Vagina (tissue), 2 donors: ENCODE data around the gene CNPY3. TPM values are rescaled to one million over a fixed set of nuclear protein-coding genes. Genes with fewer than 3 reads are reported as not detected.

Source experiments
- DNase-seq, 2 donors: peaks; one replicate each; pipeline ENCODE4 v3.0.0-alpha.2; 2017; ENCODE audit errors: extremely low spot score in 2 of 2
- H3K27ac ChIP-seq: fragments of 200-600 bp; sonication (generic); one replicate; pipeline ENCODE4 v1.5.1; 2019
- H3K27me3 ChIP-seq: fragments of 200-600 bp; sonication (generic); one replicate; pipeline ENCODE4 v1.5.1; 2019
- H3K36me3 ChIP-seq, 2 donors: fragments of 200-600 bp; sonication (generic); one replicate each; pipeline ENCODE4 v1.5.1; 2017 to 2019
- H3K4me1 ChIP-seq: fragments of 200-600 bp; sonication (generic); one replicate; pipeline ENCODE4 v1.5.1; 2019
- H3K4me3 ChIP-seq, 2 donors: fragments of 200-600 bp; sonication (generic); 1 replicate in 1 of 2; 2 replicates in 1 of 2; pipeline ENCODE4 v1.5.1; 2016 to 2019
- H3K9me3 ChIP-seq: fragments of 200-600 bp; sonication (generic); one replicate; pipeline ENCODE4 v1.5.1; 2019
- CTCF ChIP-seq, 3 experiments: fragments of 450-650 bp in 2 of 3; fragments of 200-600 bp in 1 of 3; sonication (generic) in 1 of 3; IDR thresholded peaks; one replicate each; pipeline ENCODE4 v1.5.1; 2017 to 2019; ENCODE audit warnings: antibody characterized with exemption in 3 of 3, mild to moderate bottlenecking in 2 of 3, moderate library complexity in 2 of 3
- POLR2A ChIP-seq, 2 donors: fragments of 450-650 bp; IDR thresholded peaks; one replicate each; pipeline ENCODE4 v1.6.1; 2017; ENCODE audit warnings: antibody characterized with exemption in 2 of 2, mild to moderate bottlenecking in 2 of 2, moderate library complexity in 2 of 2
- POLR2AphosphoS5 ChIP-seq, 2 donors: sonication (generic); formaldehyde crosslinking; IDR thresholded peaks; one replicate each; pipeline ENCODE4 v1.9.0; 2017; ENCODE audit warnings: antibody characterized with exemption in 2 of 2, mild to moderate bottlenecking in 2 of 2, low read depth in 1 of 2; ENCODE audit not compliant: insufficient read depth in 1 of 2
- intact Hi-C: fragments of 100-400 bp; cut with DNase I; formaldehyde crosslinking; loops from one replicate; pipeline ENCODE4 v1.15.1; 2023
- total RNA-seq: library from RNA; depleted of rRNA; stranded (reverse); fragments of >200 nt; gene quantifications from one replicate; pipeline ENCODE4 v1.2.3, GENCODE V29; 2016

CNPY3 gene
- total RNA-seq, 1 donor from 2014 or later: 30.2 TPM

- peaks cover 0 to 13% of the 10 kb centered on the region in 2 donors for H3K36me3 ChIP-seq
- no peaks in the 10 kb centered on the region for H3K9me3 ChIP-seq
- H3K27ac ChIP-seq: peak overlapping the region; percentile 44
- peaks cover 52% of the 10 kb centered on the region for H3K4me1 ChIP-seq
- no peaks in the 10 kb centered on the region for H3K27me3 ChIP-seq
- no peak overlapping the region for H3K4me3 ChIP-seq
- intact Hi-C loops: loop anchor here (5.0 kb wide), 1 partner anchor 64 kb away; the partner anchor contains the start of gene CUL7
- TF ChIP-seq POLR2AphosphoS5 (IDR thresholded peaks at IDR 0.05; ENCODE audit: insufficient read depth in 1 of 2, low read depth in 1 of 2) (no peak), POLR2A (IDR thresholded peaks at IDR 0.05) (no peak), CTCF (IDR thresholded peaks at IDR 0.05) (no peak)
- no peak for DNase-seq
Observed at GRCh38 chr6:42988486-42989020, 59.3 kb downstream of the CNPY3 start.

Other genes starting within 250 kb of the CNPY3 start
- gene PRPH2, start 206.9 kb upstream of the CNPY3 start, total RNA-seq: not detected
- 16.7 TPM for gene TBCC, start 183.4 kb upstream of the CNPY3 start, total RNA-seq
- 19.2 TPM for gene BICRAL, start 147.4 kb upstream of the CNPY3 start, total RNA-seq
- gene RPL7L1, start 49.9 kb upstream of the CNPY3 start, total RNA-seq: 55.7 TPM
- gene PTCRA, start 13.4 kb upstream of the CNPY3 start, total RNA-seq: not detected
- 1.5 TPM for gene GNMT, start 31.3 kb downstream of the CNPY3 start, total RNA-seq
- gene PEX6, start 49.7 kb downstream of the CNPY3 start, total RNA-seq: 19.6 TPM
- 26.3 TPM for gene PPP2R5D, start 55.1 kb downstream of the CNPY3 start, total RNA-seq
- gene MEA1, start 84.5 kb downstream of the CNPY3 start, total RNA-seq: 40.3 TPM
- 52.1 TPM for gene KLHDC3, start 84.8 kb downstream of the CNPY3 start, total RNA-seq
- gene RRP36, start 92.1 kb downstream of the CNPY3 start, total RNA-seq: 36.6 TPM
- gene CUL7, start 124.4 kb downstream of the CNPY3 start, total RNA-seq: 13.0 TPM
- gene MRPL2, start 130.0 kb downstream of the CNPY3 start, total RNA-seq: 14.2 TPM
- gene KLC4, start 130.2 kb downstream of the CNPY3 start, total RNA-seq: 17.2 TPM
- gene PTK7, start 146.8 kb downstream of the CNPY3 start, total RNA-seq: 62.1 TPM
- 28.2 TPM for gene SRF, start 241.8 kb downstream of the CNPY3 start, total RNA-seq